GM18508 (cell line): ENCODE measurements around the gene HHLA2.
"Not testable (repeated sequence)": the region's sequence is repeated elsewhere in the genome, so short reads cannot be mapped to it uniquely, and the experiment has no call there.

Experiments
- ATAC-seq: cut with Tn5 transposase; IDR thresholded peaks from one replicate; pipeline ENCODE4 v1.9.1; 2021; ENCODE audit warnings: moderate number of reproducible peaks; ENCODE audit not compliant: insufficient read depth, unreplicated experiment

HHLA2 gene

DNA sequence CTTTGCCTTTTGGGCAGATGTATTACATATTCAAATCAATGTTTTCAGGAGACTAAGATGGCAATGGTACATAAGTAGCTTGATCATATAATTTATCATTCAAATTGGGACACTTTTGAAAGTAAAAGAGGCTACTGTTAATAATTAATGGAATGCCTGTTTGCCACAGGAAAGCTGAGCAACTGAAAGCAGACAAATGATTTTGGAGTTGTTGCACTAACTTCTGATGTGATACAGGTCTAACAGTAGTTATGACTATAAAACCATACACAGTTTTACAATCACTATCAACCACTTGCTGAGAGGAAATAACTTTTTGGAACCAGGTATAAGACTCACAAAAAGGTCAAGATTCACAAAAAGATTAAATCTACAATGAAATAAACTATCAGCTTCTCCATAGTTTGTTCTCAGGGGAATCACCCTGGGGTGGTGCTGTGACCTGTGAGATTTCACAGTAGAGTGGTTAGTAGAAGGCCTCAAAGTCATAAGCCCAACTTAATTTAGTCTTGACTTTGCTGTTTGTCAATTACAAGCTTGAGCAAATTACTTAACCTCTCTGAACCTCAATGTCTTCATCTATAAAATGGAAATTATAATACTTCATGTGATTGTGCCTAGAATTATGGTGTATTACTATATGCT is 42.7 kb downstream of the HHLA2 start:
- no peak for ATAC-seq

DNA sequence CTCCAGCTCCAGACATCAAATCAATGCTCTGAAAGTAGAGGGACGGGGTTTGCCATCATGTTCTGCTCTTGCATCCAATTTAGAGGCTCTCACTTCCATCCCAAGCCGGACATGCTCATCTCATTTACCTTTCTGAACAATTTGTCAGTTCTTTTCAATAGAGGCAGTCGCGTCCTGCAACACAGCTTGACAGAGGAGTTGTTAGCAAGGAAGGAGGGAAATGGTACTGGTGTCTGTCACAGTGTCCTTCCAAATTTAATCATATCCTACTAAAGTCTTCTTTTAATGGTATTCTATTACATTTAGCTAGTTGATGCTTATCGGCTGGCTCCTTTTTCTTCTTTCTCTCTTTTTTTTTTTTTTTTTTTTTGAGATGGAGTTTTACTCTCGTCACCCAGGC is 45.6 kb downstream of the HHLA2 start:
- no peak for ATAC-seq

GRCh38 chr3:108342837-108343486 is 46.6 kb downstream of the HHLA2 start:
- peak; percentile 60 for ATAC-seq

- ATAC-seq: no peak
These were observed 47.1 kb downstream of the HHLA2 start for GRCh38 chr3:108343491-108343890.

GRCh38 chr3:108345492-108346205 is 49.3 kb downstream of the HHLA2 start:
- no peak for ATAC-seq

DNA sequence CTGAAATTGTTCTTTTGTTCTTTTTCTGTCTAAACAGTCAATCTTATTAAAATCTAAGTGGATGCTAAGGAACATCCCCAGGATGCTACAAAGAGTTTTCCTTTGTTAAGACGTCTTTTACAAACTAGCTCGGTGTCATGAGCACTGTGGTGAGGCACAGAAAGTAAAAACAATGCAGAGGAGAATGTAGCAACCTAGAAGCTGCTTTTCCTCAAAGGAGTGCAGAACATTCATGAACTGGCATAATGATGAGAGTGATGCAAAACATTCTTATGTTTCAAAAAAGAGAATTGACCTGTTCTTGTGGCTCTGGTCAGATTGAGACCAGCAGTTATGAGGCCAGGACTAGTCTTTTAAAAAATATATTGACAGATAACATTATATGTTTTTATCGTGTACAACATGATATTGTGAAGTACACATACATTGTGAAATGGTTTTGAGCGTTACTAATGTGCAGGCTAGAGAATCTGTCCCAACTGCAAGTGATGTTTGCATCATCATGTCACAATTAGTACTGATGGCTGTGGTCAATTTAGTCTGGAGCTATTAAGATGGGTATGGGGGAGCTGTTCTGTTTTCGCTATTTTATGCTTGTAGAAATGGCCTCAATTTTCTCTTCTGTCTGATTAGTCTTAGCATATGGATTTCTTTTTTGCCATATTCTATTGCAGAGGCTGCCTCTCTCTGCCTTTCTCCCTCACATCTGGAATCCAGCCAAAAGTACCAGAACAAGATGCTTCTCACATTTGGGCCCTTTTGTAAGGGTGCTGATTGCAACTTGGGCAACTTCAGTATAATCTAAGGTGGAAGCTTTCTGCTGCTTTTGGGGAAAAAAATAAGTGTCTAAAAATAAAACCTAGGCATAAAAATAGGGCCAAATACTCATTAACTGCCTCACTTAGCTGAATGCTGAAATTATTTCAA is 50.2 kb downstream of the HHLA2 start:
- ATAC-seq: no peak

GRCh38 chr3:108352176-108352575 is 55.8 kb downstream of the HHLA2 start:
- no peak for ATAC-seq

DNA sequence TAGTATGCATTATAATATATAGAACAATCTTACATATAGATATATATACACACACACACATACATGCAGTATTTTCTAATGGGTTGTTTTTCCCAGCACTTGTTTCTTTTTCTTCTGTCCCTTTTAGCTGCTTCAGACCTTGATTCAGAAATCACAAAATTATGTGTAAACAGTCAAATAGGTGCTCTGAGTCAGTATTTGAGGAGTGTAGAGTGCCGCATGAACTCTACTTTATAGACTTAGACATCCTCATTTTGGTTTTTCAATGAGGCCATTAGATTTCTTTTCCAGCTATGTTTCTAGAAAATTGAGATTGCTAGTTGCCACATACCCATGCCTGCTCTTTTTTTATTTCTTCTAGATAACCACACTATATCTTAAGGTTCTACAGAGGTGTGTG is 58.2 kb downstream of the HHLA2 start:
- no peak for ATAC-seq

- ATAC-seq: no peak
These were observed 60.7 kb downstream of the HHLA2 start for GRCh38 chr3:108357042-108357441.

DNA sequence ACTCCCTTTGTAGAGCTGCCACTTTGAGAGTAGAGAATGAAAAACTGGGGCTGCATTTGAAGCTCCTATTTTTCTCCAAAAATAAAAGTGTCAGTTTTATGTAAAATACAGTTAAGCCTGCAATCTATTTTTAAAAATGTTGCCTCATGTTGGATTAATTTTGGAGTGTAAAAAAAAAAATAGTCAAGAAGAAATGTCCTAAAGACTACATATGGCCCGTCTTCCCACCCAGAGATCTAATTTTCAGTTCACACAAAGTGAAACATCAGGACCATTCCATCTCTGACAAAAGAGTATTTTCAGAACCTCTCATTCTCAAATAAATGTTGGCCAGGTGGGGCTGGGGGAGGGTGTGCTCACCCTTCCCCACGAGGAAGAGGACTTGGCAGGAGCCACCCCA is 62.7 kb downstream of the HHLA2 start:
- ATAC-seq: no peak

- ATAC-seq: no peak
These were observed 79.7 kb downstream of the HHLA2 start for GRCh38 chr3:108376026-108376425.

- ATAC-seq: no peak
These were observed 81.0 kb downstream of the HHLA2 start for GRCh38 chr3:108377384-108377783.

DNA sequence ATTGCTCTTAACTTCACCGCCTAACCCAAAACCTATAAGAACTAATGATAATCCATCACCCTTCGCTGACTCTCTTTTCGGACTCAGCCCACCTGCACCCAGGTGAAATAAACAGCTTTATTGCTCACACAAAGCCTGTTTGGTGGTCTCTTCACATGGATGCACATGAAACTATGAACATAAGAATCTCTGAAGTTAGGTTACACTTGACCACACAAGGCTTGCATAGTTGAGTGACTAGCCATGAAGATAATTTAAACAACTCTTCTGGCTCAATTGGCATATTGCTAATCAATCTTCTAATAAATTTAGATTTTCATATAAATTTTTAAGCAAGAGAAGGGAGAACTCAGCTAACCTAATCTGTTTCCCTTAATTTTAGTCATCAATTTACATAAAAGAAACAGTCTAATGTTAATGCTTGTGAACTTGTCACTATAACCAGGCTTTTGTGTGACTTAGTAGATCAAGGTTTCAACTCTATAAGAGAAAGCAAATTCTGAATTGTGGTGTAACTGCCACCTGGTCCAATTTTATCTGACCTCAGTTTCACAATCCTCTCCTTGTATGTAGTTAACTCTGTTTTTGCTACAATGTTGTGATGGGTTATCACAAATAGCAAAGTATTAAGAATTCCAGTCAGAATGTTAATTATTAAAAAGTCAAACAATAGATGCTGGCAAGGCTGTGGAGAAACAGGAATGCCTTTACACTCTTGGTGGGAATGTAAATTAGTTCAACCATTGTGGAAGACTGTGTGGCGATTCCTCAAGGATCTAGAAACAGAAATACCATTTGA is 82.0 kb downstream of the HHLA2 start:
- no peak for ATAC-seq

- not testable (repeated sequence) for ATAC-seq
These were observed 82.6 kb downstream of the HHLA2 start for GRCh38 chr3:108378952-108379342.

- no peak for ATAC-seq
These were observed 83.9 kb downstream of the HHLA2 start for GRCh38 chr3:108380128-108380795.

- ATAC-seq: no peak
These were observed 85.3 kb downstream of the HHLA2 start for GRCh38 chr3:108381529-108382140.

GRCh38 chr3:108383306-108383705 is 87.0 kb downstream of the HHLA2 start:
- ATAC-seq: no peak

- ATAC-seq: no peak
These were observed 90.7 kb downstream of the HHLA2 start for GRCh38 chr3:108387063-108387462.
